Kidney glomerular epithelial cell (primary cell): ENCODE data around the gene TRPV3.
A peak's percentile ranks its signal among the peaks of the same experiment; 100 is the strongest.
"Not testable (repeated sequence)": the region's sequence is repeated elsewhere in the genome, so short reads cannot be mapped to it uniquely, and the experiment has no call there.

Experiments used
- DNase-seq: peaks from one replicate; lab custom pipeline; 2025; lab: John Stamatoyannopoulos, UW

TRPV3 gene

DNA sequence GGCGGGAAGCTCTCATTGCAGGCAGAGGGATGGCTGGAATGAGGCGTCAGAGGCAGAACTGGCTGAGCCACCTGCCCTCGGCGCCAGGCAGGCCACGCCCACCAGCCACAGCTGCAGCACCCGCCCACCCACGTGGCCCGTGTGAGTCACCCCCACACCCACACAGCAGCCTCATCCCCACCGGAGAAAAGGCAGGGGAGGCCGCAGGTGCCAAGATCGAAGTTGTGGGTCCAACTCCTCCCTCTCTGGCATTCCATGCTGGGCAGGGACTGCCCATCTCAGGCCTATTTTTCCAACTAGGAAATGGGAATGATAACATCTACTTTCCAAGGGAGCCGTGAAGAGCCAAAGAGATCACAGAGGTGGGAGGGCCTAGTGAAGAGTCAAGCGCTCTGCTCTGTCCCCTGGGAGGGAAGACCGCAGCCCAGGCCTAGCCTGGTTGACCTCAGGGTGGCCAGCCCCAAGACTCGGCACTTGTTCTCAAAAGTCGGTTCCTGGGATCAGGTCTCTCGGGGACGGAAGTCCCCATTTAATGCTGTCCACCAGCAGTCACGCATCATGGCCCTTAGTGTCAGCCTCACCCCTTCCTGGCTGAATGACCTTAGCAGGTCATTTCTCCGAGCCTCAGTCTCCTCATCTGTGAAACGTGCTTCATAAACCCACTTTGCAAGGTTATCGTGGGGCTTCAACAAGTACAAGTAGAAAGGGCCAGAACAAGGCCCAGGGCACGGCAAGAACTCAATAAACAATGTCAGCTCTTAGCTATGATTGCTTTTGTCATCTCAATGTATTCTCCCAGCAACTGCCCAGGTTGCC is at the start of gene TRPV3:
Gene TRPV3 (minus strand): TSS at position 45 of the 816 bp plus-strand sequence. CDS start 2,962 bp downstream, outside the sequence.
- DNase-seq = no peak

DNA sequence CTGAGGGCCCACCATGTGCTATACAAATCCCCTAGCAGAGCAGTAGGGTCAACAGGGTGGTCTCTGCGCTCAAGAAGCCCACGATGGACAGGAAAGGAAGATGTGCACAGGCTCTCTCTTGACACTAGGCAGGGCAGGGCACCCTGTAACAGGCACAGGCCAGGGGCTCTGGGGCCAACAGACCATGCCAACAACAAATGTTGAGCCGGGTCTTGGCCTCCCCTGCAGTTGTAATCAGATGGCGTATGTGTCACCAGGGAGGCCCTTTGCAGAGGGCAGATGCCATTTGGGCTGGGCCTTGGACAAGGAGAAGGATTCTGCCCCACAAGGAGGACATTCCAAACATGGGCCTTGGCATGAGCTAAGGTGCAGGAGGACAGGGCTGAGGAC is 46.3 kb upstream of the TRPV3 start:
- DNase-seq = no peak

DNA sequence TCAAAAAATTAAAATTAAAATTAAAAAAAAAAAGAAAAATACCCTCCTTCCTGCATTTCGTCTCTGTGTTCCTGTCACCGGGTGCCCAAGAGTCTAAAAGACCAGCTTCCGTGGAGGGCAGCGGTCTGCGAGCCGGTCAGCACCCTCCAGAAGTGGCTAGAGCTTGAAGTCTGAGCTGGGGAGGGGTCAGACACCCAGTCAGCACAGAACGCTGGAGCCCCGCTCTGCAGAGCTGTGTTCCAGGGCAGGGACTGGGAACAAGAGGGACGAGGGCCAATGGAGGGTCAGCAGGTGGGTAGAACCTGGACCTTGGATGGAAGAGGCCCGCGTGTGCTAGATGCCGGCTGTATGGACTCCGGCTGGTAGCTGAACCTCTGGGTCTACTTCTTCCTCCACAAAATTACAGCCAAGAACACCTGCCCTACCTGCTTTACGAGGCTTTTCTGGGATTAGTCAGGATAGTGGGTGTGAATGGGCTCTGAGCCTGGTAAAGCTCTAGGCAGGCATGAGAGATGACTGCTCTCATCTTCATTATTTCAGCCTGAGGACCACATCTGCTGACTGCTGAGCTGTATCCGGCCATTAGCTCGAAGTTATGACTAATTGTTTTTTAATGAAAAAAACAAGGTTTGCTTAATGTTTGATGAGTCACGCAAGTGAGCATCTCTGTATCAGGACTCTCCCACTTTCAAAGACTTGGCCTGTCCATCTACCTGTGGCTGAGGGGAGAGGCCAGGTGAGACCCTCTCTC is 45.7 kb upstream of the TRPV3 start:
- peak; percentile 71 for DNase-seq

DNA sequence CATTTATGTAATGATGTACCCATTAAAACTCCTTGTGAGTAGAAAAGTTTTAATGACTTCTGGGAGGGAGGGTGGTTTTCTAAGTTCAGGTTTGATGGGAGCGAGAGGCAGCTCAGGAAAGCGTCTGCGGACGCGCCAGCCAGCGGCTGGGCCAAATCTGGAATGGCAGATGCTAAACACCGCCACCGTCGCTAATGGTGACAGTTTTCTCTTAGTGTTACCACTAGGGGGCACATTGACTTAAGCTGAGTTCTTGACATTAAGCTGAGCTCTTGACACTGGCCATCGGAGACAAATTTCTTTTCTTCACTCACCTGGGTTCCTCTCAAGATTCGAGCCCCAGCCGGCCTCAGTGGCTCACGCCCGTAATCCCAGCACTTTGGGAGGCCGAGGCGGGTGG is 44.9 kb upstream of the TRPV3 start:
- no peak for DNase-seq

DNA sequence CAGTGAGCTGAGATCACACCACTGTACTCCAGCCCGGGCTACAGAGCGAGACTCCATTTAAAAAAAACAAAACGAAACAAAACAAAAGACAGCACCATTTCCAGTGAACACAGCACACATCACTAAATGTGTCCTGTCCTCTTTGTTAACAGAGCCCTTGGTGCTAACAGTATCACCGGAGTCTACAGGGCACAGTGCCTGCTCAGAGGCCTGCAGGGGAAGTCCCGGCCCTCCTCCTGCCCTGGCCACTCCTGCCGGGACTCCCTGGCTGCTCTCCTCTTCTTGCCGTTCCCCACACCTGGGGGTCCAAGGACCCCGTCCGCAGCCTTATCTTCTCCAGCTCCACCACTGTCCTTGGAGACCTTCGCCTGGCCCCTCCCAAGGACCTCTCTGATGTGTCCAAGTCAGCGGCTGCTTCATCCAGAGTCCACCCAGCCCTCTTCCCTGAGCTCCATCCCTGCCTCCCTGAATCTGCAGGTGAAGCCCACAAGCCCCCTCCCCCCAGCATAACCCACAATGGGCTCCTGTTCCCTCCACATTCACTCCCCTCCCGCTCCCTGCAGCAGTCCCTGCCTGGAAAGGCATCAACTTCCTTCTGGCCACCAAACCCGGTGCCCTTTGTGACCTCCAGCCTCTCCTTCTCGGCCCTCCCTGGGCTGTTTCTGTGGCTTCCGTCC is 43.1 kb upstream of the TRPV3 start:
- DNase-seq = no peak

DNA sequence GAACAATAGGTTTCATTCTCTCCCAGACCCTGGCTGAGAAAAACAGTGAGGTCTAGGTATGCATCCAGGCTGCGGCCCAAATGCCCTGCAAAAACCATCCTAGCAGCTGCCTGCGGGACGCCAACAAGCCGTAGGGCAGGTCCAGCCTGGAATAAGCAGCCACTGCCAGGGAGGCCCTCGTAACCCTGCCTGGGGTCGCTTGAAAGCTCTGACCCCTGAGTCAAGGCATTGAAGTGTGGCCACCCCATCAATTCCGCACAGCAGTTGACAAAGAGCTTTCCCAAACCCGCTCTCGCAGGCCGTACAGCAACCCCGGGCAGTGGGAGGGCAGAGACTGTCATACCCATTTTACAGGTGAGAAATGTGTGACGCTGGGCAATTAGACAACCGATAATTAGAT is 40.5 kb upstream of the TRPV3 start:
- DNase-seq = no peak

DNA sequence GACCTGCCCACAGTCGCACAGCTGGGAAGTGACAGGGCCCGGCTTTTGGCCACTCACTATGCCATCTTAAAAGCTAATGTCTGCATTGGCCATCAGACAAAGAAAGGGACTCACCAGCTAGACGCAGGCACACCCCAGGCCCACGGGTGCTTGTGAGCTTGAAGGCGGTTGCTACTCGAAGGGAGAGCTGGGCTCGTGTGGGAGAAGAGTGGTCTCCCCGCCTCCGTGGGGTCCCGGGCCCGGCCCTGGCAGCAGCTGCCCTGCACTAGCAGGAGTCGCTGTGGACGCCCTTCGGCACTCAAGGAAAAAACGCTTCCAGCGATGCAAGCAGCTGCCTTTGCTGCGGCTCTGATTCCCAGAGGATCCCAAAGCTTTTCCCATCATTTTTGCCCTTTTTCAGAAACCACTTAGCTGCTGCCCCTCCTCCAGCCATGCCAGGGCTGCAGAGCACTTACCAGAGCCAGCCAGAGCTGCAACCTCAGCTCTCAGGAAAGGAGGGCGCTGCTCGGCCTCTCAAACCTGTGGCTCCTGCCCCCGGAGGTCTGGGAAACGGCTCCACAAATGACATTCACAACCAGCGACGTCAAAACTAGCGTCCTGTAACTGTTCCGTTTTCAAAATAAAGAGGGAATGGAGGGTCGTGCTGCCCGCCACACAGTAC is 39.3 kb upstream of the TRPV3 start:
- no peak for DNase-seq

DNA sequence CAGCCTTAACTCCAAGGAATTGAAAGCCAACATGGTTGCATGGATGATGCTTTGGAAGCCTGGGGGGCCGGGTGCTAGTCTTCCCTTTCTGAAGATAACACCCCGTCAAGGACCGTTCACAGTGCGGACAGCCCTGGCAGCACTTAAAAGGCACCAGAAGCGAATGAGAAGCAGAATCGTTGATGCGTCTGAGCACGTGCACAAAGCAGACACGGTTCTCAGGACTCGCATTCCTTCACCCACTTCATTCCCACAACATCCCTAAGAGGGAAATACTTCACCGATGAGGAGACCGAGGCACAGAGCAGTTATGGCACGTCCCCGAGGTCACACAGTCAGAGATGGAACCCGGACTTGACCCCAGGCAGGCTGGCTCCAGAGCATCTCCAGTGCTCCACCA is 37.4 kb upstream of the TRPV3 start:
- no peak for DNase-seq

DNA sequence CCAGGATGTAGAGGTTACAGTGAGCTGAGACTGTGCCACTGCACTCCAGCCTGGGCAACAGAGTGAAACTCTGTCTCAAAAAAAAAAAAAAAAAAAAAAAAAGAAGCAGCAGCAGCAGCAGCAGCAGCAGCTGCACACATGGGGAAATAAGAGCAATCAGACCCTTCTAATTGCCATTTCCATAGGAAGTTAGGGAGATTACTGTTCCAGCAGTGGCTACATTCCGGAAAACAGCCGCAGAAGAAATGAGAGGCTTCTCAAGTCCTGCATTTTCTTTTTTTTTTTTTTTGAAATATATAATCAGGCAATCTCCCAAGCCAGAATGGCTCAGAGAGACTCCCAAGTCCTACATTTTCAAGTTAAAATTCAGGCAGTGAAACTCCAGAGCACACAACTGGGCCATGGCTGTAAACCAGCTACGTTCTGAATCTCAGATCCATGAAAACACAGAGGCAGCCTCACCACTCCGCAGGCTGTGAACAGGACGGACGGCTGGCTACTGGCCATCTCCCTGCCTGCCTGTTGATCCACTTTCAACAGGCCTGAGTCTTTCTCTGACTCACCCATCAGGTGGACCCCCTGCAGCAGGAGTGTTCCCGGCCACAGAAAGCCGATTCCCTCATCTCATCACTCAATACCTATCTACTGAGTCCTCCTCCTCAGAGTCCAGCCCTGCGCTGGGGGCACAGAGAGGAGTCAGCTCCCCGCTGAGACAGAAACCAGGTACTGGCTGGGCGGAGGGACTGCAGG is 36.6 kb upstream of the TRPV3 start:
- DNase-seq = no peak

DNA sequence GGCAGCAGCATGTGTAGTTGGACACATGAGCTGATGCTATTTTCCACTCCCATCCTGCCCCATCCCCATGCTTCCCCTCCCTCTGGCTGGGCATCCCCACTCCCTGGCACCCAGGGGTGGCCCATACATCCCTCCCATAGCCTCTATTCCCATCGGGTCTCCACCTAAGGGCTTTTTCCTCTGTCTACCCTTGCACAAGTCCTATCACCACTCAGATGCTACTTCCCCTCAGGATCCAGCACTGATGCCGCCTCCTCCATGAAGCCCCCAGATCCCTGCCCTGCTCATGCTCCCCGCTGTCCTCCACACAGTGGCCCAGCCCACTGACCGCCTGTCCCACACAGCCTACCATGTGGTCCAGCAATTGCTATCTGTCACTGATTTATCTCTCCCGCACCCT is 35.8 kb upstream of the TRPV3 start:
- no peak for DNase-seq

DNA sequence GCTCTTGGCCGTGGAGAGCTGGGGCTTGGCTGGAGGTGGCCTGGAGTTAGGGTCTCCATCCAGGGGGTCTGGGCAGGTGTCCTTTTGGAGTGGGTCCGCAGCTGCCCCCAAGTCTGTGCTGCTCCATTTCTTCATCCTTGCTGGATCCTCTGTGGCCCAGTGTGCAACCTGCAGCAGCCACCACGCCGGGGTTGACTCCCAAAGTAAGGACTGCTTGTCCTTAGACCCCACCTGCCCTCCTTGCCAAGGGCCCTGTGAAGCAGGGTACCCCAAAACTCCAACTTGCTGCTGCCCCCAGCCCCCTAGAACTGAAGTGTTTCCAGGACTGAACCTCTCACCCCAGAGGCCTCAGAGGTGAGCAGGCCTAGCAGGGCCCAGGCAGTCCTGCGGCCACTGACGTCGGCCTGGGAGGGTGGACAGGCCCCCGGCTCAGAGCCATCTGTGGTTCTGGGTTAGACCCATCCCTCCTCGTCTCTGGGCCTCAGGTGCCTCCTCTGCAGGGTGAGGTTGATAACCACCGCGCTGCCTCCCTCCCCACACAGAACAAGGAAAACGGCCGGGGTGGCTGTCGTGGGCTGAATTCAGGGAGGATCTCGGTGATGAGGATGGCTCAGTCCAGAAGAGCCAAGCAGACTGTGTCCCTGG is 34.7 kb upstream of the TRPV3 start:
- no peak for DNase-seq

DNA sequence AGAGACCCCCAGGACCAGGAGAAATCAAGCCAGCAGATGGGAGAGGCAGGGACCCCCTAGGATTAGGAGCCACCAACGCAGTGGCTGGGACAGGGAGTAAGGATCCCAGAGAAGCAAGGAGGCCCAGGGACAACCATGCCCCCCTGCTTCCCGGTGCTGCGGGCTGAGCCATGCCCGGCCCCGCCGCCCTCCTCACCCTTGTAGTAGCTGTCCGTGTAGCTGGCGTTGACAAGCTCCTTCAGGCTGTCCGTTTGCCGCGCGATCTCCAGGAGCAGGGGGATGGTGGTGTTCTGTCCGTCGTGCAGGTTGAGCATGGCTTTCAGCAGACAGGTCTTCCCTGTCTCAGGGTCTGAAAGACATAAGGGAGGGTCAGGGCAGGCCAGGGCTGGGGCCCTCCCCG is 33.2 kb upstream of the TRPV3 start:
- DNase-seq = no peak

DNA sequence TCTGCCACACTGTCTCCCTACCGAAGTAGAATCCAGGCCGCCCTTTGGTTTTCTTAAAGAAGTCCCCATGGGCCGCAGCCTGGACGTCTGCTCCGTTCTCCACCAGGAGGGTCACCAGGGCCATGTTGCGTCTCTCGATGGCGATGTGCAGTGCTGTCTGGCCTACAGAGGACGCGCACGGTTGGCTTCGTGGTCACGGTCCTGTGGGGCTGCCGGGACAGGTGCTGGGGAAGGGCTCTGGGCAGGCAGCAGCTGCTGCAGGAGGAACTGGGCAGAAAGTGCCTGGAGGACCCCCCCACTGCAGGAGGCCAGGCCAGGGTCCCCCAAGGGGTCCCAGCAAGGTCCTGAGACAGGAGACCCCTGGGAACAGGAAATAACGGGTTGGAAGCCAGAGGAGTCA is 32.6 kb upstream of the TRPV3 start:
- DNase-seq = no peak

DNA sequence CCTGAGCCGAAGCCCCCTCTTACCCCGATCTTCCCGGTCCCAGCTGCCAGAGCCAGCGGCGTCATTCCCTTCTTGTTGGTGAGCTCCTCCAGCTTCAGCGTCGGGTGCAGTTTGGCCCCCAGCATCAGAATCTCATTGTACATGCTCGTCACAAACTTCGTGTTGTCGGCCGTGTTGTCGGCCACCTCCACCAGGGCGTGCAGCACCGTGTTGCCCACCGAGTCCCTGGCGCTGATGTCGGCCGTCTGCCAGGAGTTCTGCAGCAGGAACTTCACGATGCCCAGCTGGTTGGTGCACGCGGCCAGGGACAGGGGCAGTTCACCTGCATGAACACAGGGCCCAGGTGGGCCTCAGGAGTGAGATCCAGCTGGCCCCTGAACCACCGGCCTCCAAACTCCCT is 32.2 kb upstream of the TRPV3 start:
- no peak for DNase-seq

DNA sequence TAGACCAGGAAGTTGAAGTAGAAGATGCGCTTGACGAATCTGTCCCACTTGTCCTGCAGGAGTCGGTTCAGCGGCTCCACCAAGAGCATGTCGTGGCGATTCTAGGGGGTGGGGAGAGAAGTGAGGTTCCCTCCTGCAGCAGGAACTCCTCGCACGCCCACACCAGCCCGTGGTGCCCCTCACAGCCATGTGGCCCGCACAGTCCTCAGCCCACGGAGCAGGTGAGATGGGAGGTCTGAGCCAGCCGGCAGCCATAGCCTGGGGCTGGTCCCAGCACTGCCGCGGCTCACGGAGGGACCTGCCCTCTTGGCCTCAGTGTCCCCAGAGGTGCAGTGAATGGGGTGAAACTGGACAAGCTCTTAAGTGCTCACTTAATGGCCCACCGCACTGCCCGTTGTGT is 28.2 kb upstream of the TRPV3 start:
- DNase-seq = no peak

DNA sequence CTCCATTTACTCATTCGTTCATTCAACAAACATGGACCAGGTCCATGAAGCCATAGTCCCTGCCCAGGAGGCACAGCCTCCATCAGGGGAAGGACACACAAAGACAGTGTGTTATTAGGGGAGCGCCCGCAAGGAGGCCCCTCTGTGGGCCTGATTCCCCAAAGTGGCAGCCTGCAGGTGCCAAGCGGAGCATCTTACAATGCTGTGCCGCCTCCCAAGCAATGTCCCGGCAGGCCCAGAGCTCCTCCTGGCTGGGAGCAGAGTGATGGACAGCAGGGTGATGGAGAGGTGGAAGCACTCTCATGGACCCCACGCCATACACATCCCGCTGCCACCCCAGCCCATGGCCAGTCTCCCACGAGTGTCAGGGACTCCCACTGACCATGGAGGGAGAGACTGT is 25.8 kb upstream of the TRPV3 start:
- no peak for DNase-seq

DNA sequence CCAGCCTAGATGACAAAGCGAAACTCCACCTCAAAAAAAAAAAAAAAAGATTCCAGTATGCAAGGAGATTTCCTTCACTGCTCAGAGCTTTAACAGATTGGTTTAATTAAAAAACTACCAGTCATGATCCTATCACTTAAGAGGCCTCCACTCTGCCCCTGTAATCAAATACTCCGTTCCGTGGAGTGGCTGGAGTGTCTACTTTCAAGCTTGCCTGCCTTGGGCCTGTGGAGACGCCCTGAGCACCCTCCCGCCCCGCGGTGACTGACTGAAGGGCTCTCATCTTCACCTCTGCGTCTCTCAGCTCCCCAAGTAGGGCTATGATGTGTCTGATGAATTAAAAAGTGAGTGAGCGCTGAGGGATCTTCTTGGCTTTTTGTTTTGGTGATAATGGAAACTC is 25.3 kb upstream of the TRPV3 start:
- no peak for DNase-seq

DNA sequence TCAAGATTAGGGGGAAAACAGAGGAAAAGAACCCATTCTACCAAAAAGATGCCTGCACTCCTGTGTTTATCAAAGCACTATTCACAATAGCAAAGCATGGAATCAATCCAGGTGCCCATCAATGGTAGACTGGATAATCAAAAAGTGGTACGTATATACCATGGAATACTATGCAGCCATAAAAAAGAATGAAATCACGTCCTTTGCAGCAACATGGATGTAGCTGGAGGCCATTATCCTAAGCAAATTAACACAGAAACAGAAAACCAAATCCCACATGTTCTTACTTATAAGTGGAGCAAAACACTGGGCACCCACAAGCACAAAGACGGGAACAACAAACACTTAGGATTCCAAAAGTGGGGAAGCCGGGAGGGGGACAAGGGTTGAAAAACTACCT is 21.1 kb upstream of the TRPV3 start:
- DNase-seq = not testable (repeated sequence)

DNA sequence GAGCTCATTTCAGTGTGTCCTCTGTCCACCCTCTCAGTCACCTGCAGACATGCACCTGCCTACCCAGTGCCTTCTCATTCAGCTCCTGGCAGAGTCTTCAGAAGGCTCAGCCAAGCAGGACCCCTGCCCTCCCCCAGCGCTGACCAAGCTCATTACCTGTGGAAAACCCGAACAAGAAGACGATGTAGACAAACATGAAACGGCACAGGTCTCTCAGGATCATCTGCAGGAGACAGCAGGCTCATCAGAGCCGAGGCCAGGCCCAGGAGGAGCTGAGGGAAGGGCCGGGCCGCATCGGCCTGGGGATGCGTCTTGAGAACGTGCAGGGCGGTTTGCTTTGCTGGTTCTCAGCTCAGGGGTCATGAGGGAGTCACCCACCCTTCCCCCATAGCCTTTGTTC is 19.4 kb upstream of the TRPV3 start:
- no peak for DNase-seq

DNA sequence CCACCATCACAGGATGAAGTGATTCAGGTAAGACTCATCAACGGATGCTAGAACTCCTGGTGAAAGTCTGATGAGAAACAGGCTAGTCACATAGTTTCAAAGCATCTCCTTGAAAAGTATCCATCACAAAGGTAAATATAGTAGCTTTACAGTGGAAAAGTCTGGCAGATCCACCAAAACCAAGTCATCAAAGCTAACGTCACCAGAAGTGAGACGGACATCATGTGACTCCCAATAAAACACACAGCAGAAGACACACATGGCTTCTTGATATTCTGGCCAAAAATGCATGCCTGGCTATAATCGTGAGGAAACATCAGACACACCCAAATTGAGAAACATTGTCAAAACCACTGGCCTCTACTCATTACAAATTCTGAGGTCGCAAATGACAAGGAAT is 17.9 kb upstream of the TRPV3 start:
- DNase-seq = no peak

DNA sequence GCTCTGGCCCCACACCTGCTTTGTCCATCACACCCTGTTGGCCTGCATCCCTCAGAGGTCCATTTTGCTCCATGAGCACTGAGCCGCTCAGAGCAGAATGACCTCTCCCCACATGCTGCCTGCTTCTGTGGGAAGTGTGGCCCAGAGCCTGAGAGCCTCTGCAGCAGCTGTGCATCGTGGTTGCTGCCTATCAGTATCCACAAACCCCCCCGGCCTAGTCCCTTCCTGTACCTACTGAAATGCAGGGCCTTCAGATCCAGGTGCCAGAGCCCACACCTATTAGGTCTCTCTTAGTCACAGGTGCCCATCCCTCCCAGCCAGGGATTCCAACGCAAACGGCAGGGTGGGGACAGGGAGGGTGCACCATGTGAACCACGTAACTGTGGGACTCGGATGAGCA is 16.6 kb upstream of the TRPV3 start:
- no peak for DNase-seq
